Activated CD8-positive, alpha-beta T cell treated with anti-CD3 and anti-CD28 coated beads, Interleukin-2, amount 10 ng/mL, durations not matched to agents 7 days and 5 days (primary cell): ENCODE measurements around the gene HEATR3. TPM values are rescaled to one million over a fixed set of nuclear protein-coding genes. Genes with fewer than 3 reads are reported as not detected.
"Not testable (repeated sequence)": the region's sequence is repeated elsewhere in the genome, so short reads cannot be mapped to it uniquely, and the experiment has no call there.

Source experiments
- ATAC-seq: fragments of 150-1000 bp; cut with Tn5 transposase; one replicate; pipeline ENCODE4 v1.10.0; 2021; ENCODE audit warnings: moderate library complexity
- CTCF ChIA-PET: fragments of 350-600 bp; sonication (Branson Sonifier 250); formaldehyde crosslinking; loops from one replicate; lab custom pipeline; 2021; ENCODE audit warnings: antibody characterized with exemption; lab: Charles Lee
- POLR2A ChIA-PET: fragments of 350-600 bp; sonication (Branson Sonifier 250); formaldehyde crosslinking; loops from one replicate; lab custom pipeline; 2021; ENCODE audit warnings: antibody characterized with exemption; lab: Charles Lee
- DNase-seq: peaks from one replicate; pipeline ENCODE4 v3.0.0-alpha.2; 2020
- H3K27ac Mint-ChIP-seq: one replicate; pipeline ENCODE4 v1.8.0; 2021; ENCODE audit warnings: mild to moderate bottlenecking, mixed read lengths
- H3K27me3 Mint-ChIP-seq: one replicate; pipeline ENCODE4 v1.8.0; 2021; ENCODE audit warnings: low read depth, mixed read lengths
- H3K36me3 Mint-ChIP-seq: one replicate; pipeline ENCODE4 v1.8.0; 2021; ENCODE audit warnings: low read depth, mixed read lengths
- H3K4me1 Mint-ChIP-seq: one replicate; pipeline ENCODE4 v1.8.0; 2021; ENCODE audit warnings: low read depth, mixed read lengths
- H3K4me3 Mint-ChIP-seq: one replicate; pipeline ENCODE4 v1.8.0; 2021; ENCODE audit warnings: mild to moderate bottlenecking, mixed read lengths
- H3K9me3 Mint-ChIP-seq: one replicate; pipeline ENCODE4 v1.8.0; 2022; ENCODE audit warnings: mixed read lengths; ENCODE audit not compliant: insufficient read depth
- total RNA-seq, 2 experiments: library from RNA; stranded (reverse); gene quantifications; one replicate each; pipeline ENCODE4 v1.2.3, GENCODE V29; 2021

HEATR3 gene
- total RNA-seq, 2 experiments from 2014 or later, result 29.7 to 31.7 TPM

- ChIA-PET CTCF (no interaction called here), POLR2A (no interaction called here)
- Mint-ChIP-seq H3K27ac (no peak overlapping the region), H3K4me3 (no peak overlapping the region), H3K27me3 (no peaks in the 10 kb centered on the region), H3K9me3 (no peaks in the 10 kb centered on the region), H3K36me3 (peaks cover 46% of the 10 kb centered on the region), H3K4me1 (no peaks in the 10 kb centered on the region)
- DNase-seq, result no peak
- ATAC-seq, result no peak
These were observed 36.4 kb downstream of the HEATR3 start for GRCh38 chr16:50102051-50102746.

- ATAC-seq, result no peak
- ChIA-PET POLR2A (no interaction called here), CTCF (no interaction called here)
- no peaks in the 10 kb centered on the region for H3K9me3 Mint-ChIP-seq
- no peak overlapping the region for H3K4me3 Mint-ChIP-seq
- H3K27me3 Mint-ChIP-seq, result no peaks in the 10 kb centered on the region
- H3K36me3 Mint-ChIP-seq, result peaks cover 47% of the 10 kb centered on the region
- H3K27ac Mint-ChIP-seq, result no peak overlapping the region
- no peaks in the 10 kb centered on the region for H3K4me1 Mint-ChIP-seq
- no peak for DNase-seq
These were observed 38.0 kb downstream of the HEATR3 start for GRCh38 chr16:50103764-50104163.

- Mint-ChIP-seq H3K27ac (no peak overlapping the region), H3K4me1 (peaks cover 3% of the 10 kb centered on the region), H3K36me3 (no peaks in the 10 kb centered on the region), H3K4me3 (no peak overlapping the region), H3K27me3 (peaks cover 2% of the 10 kb centered on the region), H3K9me3 (no peaks in the 10 kb centered on the region)
- ATAC-seq (no peak), DNase-seq (no peak)
- ChIA-PET CTCF (no interaction called here), POLR2A (interaction anchor here (0.6 kb wide), 1 partner anchor 304 kb away, joined by 3 read pairs; no protein-coding TSS in a partner anchor)
These were observed 48.8 kb downstream of the HEATR3 start for GRCh38 chr16:50114357-50115129.

- no peak overlapping the region for H3K27ac Mint-ChIP-seq
- POLR2A ChIA-PET, result interaction anchor here (0.6 to 1.8 kb wide), 3 partner anchors 46 to 96 kb away, joined by 4 to 6 read pairs (median 4); partner anchors contain the start of gene CNEP1R1
These were observed 54.9 kb downstream of the HEATR3 start for GRCh38 chr16:50120711-50121110.

DNA sequence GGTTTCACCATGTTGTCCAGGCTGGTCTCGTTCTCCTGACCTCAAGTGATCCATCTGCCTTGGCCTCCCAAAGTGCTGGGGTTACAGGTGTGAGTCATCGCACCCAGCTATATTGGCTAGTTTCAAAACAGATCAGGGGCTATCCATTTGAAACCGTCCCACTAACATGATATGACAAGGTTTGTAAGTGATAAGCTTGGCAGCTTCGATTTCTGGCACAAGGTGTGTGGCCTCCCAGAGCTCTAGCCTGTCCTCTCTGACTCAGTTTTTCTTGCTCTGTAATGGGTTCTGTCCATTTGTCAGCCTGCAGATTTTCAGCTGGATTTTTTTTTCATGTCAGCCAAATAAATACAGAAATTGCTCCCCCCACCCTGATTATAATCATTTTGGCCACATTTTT, 55.5 kb downstream of the HEATR3 start:
- POLR2A ChIA-PET, result interaction anchor here (0.6 to 1.8 kb wide), 4 partner anchors 31 to 97 kb away, joined by 4 to 6 read pairs (median 4); partner anchors contain the start of gene CNEP1R1
- H3K9me3 Mint-ChIP-seq, result no peaks in the 10 kb centered on the region
- H3K36me3 Mint-ChIP-seq, result no peaks in the 10 kb centered on the region
- no peak overlapping the region for H3K4me3 Mint-ChIP-seq
- H3K27ac Mint-ChIP-seq, result peak overlapping the region; percentile 12
- CTCF ChIA-PET, result interaction anchor here (1.0 to 4.1 kb wide), 9 partner anchors 8 to 685 kb away, joined by 4 to 26 read pairs (median 6); partner anchors contain the start of gene CNEP1R1
- DNase-seq (no peak), ATAC-seq (no peak)
- no peaks in the 10 kb centered on the region for H3K27me3 Mint-ChIP-seq
- H3K4me1 Mint-ChIP-seq, result peaks cover 29% of the 10 kb centered on the region

More at GRCh38 chr16:50120711-50121110, 54.9 kb downstream of the HEATR3 start:
- DNase-seq (no peak), ATAC-seq (no peak)
- Mint-ChIP-seq H3K4me1 (peaks cover 29% of the 10 kb centered on the region), H3K9me3 (no peaks in the 10 kb centered on the region), H3K36me3 (no peaks in the 10 kb centered on the region), H3K27me3 (no peaks in the 10 kb centered on the region), H3K4me3 (no peak overlapping the region)
- CTCF ChIA-PET, result interaction anchor here (1.0 to 4.1 kb wide), 6 partner anchors 13 to 95 kb away, joined by 4 to 26 read pairs (median 7); partner anchors contain the start of gene CNEP1R1

DNA sequence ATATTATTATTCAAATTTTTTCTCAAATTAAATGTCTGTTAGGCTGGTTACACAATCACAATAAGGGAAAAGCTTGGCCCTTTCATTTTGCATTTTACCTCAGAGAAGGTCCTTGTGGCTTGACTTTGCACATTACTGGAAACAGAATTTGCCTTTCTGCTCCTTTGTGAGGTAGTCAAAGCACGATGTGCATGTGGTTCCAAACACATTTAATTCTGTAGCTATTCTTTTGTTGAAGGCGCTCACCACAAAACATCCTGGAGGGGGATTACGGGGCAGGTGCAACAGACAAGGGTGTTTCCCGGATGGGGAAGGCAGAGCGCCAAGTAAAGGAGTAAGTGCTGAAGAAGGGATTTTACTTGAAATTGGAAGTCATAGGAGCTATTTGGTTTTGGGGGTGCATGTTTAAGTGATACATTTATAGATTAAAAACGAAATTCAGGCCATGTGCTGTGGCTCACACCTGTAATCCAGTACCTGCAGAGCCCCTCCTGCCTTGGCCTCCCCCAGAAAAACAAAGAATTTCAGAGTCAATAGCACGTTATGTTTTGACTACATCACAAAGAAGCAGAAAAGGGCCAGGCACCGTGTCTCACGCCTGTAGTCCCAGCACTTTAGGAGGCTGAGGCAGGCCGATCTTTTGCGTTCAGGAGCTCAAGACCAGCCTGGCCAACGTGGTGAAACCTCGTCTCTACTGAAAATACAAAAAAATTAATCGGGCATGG, 56.1 kb downstream of the HEATR3 start:
- POLR2A ChIA-PET, result interaction anchor here (1.3 to 1.8 kb wide), 3 partner anchors 30 to 97 kb away, joined by 4 to 6 read pairs (median 5); partner anchors contain the start of gene CNEP1R1
- Mint-ChIP-seq H3K36me3 (no peaks in the 10 kb centered on the region), H3K27me3 (no peaks in the 10 kb centered on the region), H3K4me3 (peak overlapping the region; percentile 32), H3K9me3 (no peaks in the 10 kb centered on the region), H3K4me1 (peaks cover 29% of the 10 kb centered on the region), H3K27ac (peak overlapping the region; percentile 31)
- ATAC-seq, result peak; percentile 61
- CTCF ChIA-PET, result interaction anchor here (0.8 to 4.1 kb wide), 11 partner anchors 9 to 684 kb away, joined by 3 to 26 read pairs (median 6); partner anchors contain the start of gene CNEP1R1
- peak; percentile 51 for DNase-seq

DNA sequence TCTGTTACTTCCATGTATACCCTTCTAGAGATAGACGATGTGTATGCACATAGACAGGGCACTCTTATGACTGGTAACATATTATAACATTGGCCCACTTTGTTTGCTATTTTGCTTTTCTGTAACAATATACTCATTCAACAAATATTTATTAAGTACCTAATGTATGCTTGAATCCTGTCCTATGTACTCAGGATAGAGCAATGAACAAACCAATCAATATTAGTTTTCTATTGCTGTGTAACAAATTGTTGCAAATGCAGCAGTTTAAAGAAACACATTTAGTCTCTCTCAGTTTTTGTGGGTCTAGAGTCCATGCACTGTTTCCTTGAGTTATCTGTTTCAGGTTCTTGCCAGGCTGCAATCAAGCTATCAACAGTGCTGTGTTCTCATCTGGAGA, 57.6 kb downstream of the HEATR3 start:
- ChIA-PET POLR2A (no interaction called here), CTCF (interaction anchor here (0.7 to 4.1 kb wide), 5 partner anchors 55 to 204 kb away, joined by 3 to 26 read pairs (median 4); partner anchors contain the start of gene CNEP1R1)
- no peak for ATAC-seq
- Mint-ChIP-seq H3K27me3 (no peaks in the 10 kb centered on the region), H3K27ac (no peak overlapping the region), H3K9me3 (no peaks in the 10 kb centered on the region), H3K36me3 (no peaks in the 10 kb centered on the region), H3K4me1 (peaks cover 29% of the 10 kb centered on the region), H3K4me3 (no peak overlapping the region)
- no peak for DNase-seq

DNA sequence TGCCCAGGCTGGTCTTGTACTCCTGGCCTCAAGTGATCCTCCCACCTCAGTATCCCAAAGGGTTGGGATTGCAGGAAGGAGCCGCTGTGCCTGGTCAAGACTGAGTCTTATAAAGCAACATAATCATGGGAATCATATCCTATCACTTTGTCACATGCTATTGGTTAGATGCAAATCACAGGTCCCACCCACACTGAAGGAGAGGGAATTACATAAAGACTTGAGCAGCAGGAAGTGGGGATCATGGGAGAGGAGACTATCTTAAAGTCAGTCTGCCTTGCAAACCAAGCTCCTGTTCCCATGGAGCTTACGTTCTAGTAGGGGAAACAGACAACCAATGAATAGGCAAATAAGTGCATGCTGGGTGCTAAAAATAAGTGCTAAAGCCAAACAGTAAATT, 59.0 kb downstream of the HEATR3 start:
- no peak for DNase-seq
- peaks cover 26% of the 10 kb centered on the region for H3K4me1 Mint-ChIP-seq
- H3K9me3 Mint-ChIP-seq, result no peaks in the 10 kb centered on the region
- H3K27me3 Mint-ChIP-seq, result no peaks in the 10 kb centered on the region
- H3K27ac Mint-ChIP-seq, result no peak overlapping the region
- H3K36me3 Mint-ChIP-seq, result no peaks in the 10 kb centered on the region
- H3K4me3 Mint-ChIP-seq, result no peak overlapping the region
- ChIA-PET POLR2A (no interaction called here), CTCF (interaction anchor here (1.0 to 1.4 kb wide), 2 partner anchors 12 to 86 kb away, joined by 3 read pairs; no protein-coding TSS in a partner anchor)
- ATAC-seq, result no peak

DNA sequence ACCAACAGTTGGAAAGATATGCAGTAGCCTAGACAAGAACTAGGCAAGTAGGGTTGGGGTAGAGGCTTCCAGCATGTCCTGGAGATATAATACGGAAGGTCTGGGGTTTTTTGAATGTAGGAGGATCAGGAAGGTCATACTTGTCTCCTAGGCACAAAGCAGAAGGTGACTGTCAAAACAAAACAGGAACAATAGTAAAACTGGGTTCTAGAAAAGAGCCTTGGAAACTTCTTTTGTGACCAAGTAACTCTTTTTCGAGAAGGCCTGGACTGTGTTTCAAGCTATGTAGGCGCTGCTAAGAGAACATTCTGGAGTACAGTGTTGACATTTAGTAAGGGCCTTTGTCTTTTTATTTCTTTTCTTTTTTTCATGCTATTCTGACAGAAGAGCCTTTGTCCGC, 60.4 kb downstream of the HEATR3 start:
- CTCF ChIA-PET, result no interaction called here
- ATAC-seq (no peak), DNase-seq (no peak)
- no peak overlapping the region for H3K27ac Mint-ChIP-seq
- H3K4me1 Mint-ChIP-seq, result peaks cover 15% of the 10 kb centered on the region
- no peaks in the 10 kb centered on the region for H3K36me3 Mint-ChIP-seq
- no peaks in the 10 kb centered on the region for H3K9me3 Mint-ChIP-seq
- POLR2A ChIA-PET, result no interaction called here
- H3K27me3 Mint-ChIP-seq, result peaks cover 3% of the 10 kb centered on the region
- H3K4me3 Mint-ChIP-seq, result no peak overlapping the region

DNA sequence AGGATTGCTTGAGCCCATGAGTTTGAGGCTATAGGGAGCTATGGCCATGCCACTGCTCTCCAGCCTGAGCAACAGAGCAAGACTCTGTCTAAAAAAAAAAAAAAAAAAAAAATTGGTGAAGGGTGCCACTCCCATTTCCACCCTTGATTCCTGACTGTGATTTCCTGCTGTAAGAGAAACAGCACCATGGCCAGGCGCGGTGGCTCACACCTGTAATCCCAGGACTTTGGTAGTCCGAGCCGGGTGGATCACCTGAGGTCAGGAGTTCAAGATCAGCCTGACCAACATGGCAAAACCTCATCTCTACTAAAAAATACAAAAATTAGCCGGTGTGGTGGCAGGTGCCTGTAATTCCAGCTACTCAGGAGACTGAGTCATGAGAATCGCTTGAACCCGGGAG, 66.8 kb downstream of the HEATR3 start:
- DNase-seq, H3K27me3 Mint-ChIP-seq, H3K27ac Mint-ChIP-seq, H3K9me3 Mint-ChIP-seq, H3K4me3 Mint-ChIP-seq, ATAC-seq, H3K36me3 Mint-ChIP-seq, H3K4me1 Mint-ChIP-seq, CTCF ChIA-PET: not testable (repeated sequence)
- POLR2A ChIA-PET, result interaction anchor here (1.2 kb wide), 1 partner anchor 19 kb away, joined by 3 read pairs; no protein-coding TSS in a partner anchor

- ChIA-PET CTCF (no interaction called here), POLR2A (interaction anchor here (1.2 kb wide), 1 partner anchor 19 kb away, joined by 3 read pairs; no protein-coding TSS in a partner anchor)
- no peak for DNase-seq
- Mint-ChIP-seq H3K27me3 (peaks cover 8% of the 10 kb centered on the region), H3K27ac (no peak overlapping the region), H3K4me3 (no peak overlapping the region), H3K4me1 (no peaks in the 10 kb centered on the region), H3K9me3 (no peaks in the 10 kb centered on the region), H3K36me3 (no peaks in the 10 kb centered on the region)
- no peak for ATAC-seq
These were observed 67.4 kb downstream of the HEATR3 start for GRCh38 chr16:50133214-50133613.
